ENCODE results near the gene SETDB2.
"Not testable (repeated sequence)": the region's sequence is repeated elsewhere in the genome, so short reads cannot be mapped to it uniquely, and the experiment has no call there.

SETDB2 gene

GRCh38 chr13:49476529-49476928 is 32.5 kb downstream of the SETDB2 start:
- no peak for DNase-seq (ENCODE audit: low read depth)

- DNase-seq (ENCODE audit: low read depth): no peak
Measured at GRCh38 chr13:49481788-49482187, 37.7 kb downstream of the SETDB2 start.

- no peak for DNase-seq (ENCODE audit: low read depth)
Measured at GRCh38 chr13:49488563-49488962, 44.5 kb downstream of the SETDB2 start.

GRCh38 chr13:49494645-49495044 is 50.6 kb downstream of the SETDB2 start:
- no peak for DNase-seq (ENCODE audit: low read depth)

- DNase-seq (ENCODE audit: low read depth): no peak
Measured at GRCh38 chr13:49495783-49496762, 52.0 kb downstream of the SETDB2 start, which contains the start of gene PHF11. PHF11 (plus strand) TSS chr13:49495953; CDS start chr13:49496002, 49 bp downstream.

GRCh38 chr13:49496837-49497236 is 52.8 kb downstream of the SETDB2 start:
- DNase-seq (ENCODE audit: low read depth): not testable (repeated sequence)

GRCh38 chr13:49497272-49497671 is 53.2 kb downstream of the SETDB2 start:
- no peak for DNase-seq (ENCODE audit: low read depth)

- DNase-seq (ENCODE audit: low read depth): no peak
Measured at GRCh38 chr13:49498206-49498605, 54.1 kb downstream of the SETDB2 start.

- peak; percentile 58 for DNase-seq (ENCODE audit: low read depth)
Measured at GRCh38 chr13:49499889-49500660, 56.0 kb downstream of the SETDB2 start.

- no peak for DNase-seq (ENCODE audit: low read depth)
Measured at GRCh38 chr13:49502954-49503353, 58.9 kb downstream of the SETDB2 start.

- no peak for DNase-seq (ENCODE audit: low read depth)
Measured at GRCh38 chr13:49503951-49504350, 59.9 kb downstream of the SETDB2 start.

- no peak for DNase-seq (ENCODE audit: low read depth)
Measured at GRCh38 chr13:49512578-49512977, 68.5 kb downstream of the SETDB2 start.

GRCh38 chr13:49516467-49516866 is 72.4 kb downstream of the SETDB2 start:
- no peak for DNase-seq (ENCODE audit: low read depth)

GRCh38 chr13:49517461-49517860 is 73.4 kb downstream of the SETDB2 start:
- DNase-seq (ENCODE audit: low read depth): no peak

- DNase-seq (ENCODE audit: low read depth): no peak
Measured at GRCh38 chr13:49521224-49521623, 77.2 kb downstream of the SETDB2 start.

- DNase-seq (ENCODE audit: low read depth): no peak
Measured at GRCh38 chr13:49524740-49525501, 80.8 kb downstream of the SETDB2 start.

GRCh38 chr13:49527123-49527522 is 83.0 kb downstream of the SETDB2 start:
- no peak for DNase-seq (ENCODE audit: low read depth)

GRCh38 chr13:49528161-49528560 is 84.1 kb downstream of the SETDB2 start:
- DNase-seq (ENCODE audit: low read depth): no peak

GRCh38 chr13:49530457-49530856 is 86.4 kb downstream of the SETDB2 start:
- no peak for DNase-seq (ENCODE audit: low read depth)

GRCh38 chr13:49532593-49532992 is 88.5 kb downstream of the SETDB2 start:
- no peak for DNase-seq (ENCODE audit: low read depth)

GRCh38 chr13:49533011-49533410 is 88.9 kb downstream of the SETDB2 start:
- no peak for DNase-seq (ENCODE audit: low read depth)

All from GM04503 (cell line).